Neural progenitor cell (in vitro differentiated cells): ENCODE results near the gene CDS2. TPM values are rescaled to one million over a fixed set of nuclear protein-coding genes. Genes with fewer than 3 reads are reported as not detected.

Experiments
- DNase-seq: peaks from one replicate; pipeline ENCODE4 v3.0.0-alpha.2; 2016; ENCODE audit warnings: low spot score
- H2AFZ ChIP-seq: fragments of 200-600 bp; sonication (generic); replicated peaks from 2 replicates; pipeline ENCODE4 v1.6.1; 2016; ENCODE audit warnings: antibody characterized with exemption
- H3F3A ChIP-seq: fragments of 200-600 bp; sonication (generic); 2 replicates; pipeline ENCODE4 v1.6.1; 2016; ENCODE audit warnings: antibody characterized with exemption, low read depth
- H3K27ac ChIP-seq: fragments of 200-600 bp; sonication (generic); 2 replicates; pipeline ENCODE4 v1.5.1; 2016; ENCODE audit warnings: mild to moderate bottlenecking
- H3K27me3 ChIP-seq: fragments of 200-600 bp; sonication (generic); 2 replicates; pipeline ENCODE4 v1.6.1; 2016; ENCODE audit warnings: mild to moderate bottlenecking, moderate library complexity
- H3K36me3 ChIP-seq: fragments of 200-600 bp; sonication (generic); 2 replicates; pipeline ENCODE4 v1.5.1; 2016
- H3K4me1 ChIP-seq: fragments of 200-600 bp; sonication (generic); 2 replicates; pipeline ENCODE4 v1.6.1; 2016; ENCODE audit warnings: mixed run types
- H3K4me2 ChIP-seq: fragments of 200-600 bp; sonication (generic); 2 replicates; pipeline ENCODE4 v1.6.1; 2016
- H3K4me3 ChIP-seq: fragments of 200-600 bp; sonication (generic); 2 replicates; pipeline ENCODE4 v1.5.1; 2016
- H3K79me2 ChIP-seq: fragments of 200-600 bp; sonication (generic); 2 replicates; pipeline ENCODE4 v1.6.1; 2016; ENCODE audit warnings: low read depth
- H3K9ac ChIP-seq: fragments of 200-600 bp; sonication (generic); 2 replicates; pipeline ENCODE4 v1.6.1; 2016
- H3K9me3 ChIP-seq: fragments of 200-600 bp; sonication (generic); 2 replicates; pipeline ENCODE4 v1.5.1; 2016; ENCODE audit warnings: low read depth
- H4K20me1 ChIP-seq: fragments of 200-600 bp; sonication (generic); 2 replicates; pipeline ENCODE4 v1.6.1; 2016; ENCODE audit warnings: low read depth
- H3K27ac Mint-ChIP-seq: 3 replicates; pipeline ENCODE4 v1.8.0; 2021; ENCODE audit warnings: mixed read lengths
- H3K27me3 Mint-ChIP-seq: 2 replicates; pipeline ENCODE4 v1.8.0; 2022; ENCODE audit warnings: low read depth, mild to moderate bottlenecking, inconsistent platforms, moderate library complexity, mixed read lengths; ENCODE audit not compliant: insufficient read depth
- H3K36me3 Mint-ChIP-seq: 3 replicates; pipeline ENCODE4 v1.8.0; 2021; ENCODE audit warnings: mixed read lengths
- H3K4me1 Mint-ChIP-seq: 3 replicates; pipeline ENCODE4 v1.8.0; 2021; ENCODE audit warnings: mixed read lengths
- H3K4me3 Mint-ChIP-seq: 3 replicates; pipeline ENCODE4 v1.8.0; 2021; ENCODE audit warnings: mild to moderate bottlenecking, moderate library complexity, mixed read lengths
- H3K9me3 Mint-ChIP-seq: 3 replicates; pipeline ENCODE4 v1.8.0; 2020; ENCODE audit warnings: mixed read lengths
- EZH2 ChIP-seq: fragments of 200-600 bp; sonication (generic); IDR thresholded peaks from 2 replicates; pipeline ENCODE4 v1.6.1; 2017; ENCODE audit warnings: antibody characterized with exemption, mild to moderate bottlenecking, moderate library complexity
- EZH2phosphoT487 ChIP-seq: fragments of 200-600 bp; sonication (generic); IDR thresholded peaks from 2 replicates; pipeline ENCODE4 v1.6.1; 2017; ENCODE audit warnings: antibody characterized with exemption
- total RNA-seq: library from RNA; depleted of rRNA; stranded (reverse); fragments of >200 nt; gene quantifications from 2 replicates; pipeline ENCODE4 v1.2.3, GENCODE V29; 2015; ENCODE audit warnings: low replicate concordance
- TF ChIP-seq, protein P1 (sequence below): fragments of 200-600 bp; sonication (generic); IDR thresholded peaks from 2 replicates; pipeline ENCODE4 v1.5.1; 2017; ENCODE audit warnings: antibody characterized with exemption, mild to moderate bottlenecking

The CDS2 gene
- total RNA-seq, 1 donor from 2014 or later = 59.8 TPM

DNA sequence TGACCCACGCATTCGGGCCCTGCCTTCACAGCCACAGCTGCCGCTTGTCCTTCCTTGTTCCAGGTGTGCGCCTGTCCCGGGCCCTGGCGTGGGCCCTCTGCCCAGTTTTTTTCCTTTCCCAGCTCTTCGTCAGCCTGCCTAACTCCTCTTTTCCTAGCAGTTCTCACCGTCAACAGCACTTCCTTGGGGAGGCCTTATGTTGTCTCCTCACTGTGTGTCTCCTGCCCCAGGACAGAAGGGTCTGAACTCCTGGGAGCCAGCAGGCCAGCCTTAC lies 71.8 kb downstream of the CDS2 start:
- Mint-ChIP-seq H3K4me1 (peaks cover 15% of the 10 kb centered on the region), H3K36me3 (peaks cover 19% of the 10 kb centered on the region), H3K9me3 (no peaks in the 10 kb centered on the region), H3K4me3 (no peak overlapping the region), H3K27me3 (no peaks in the 10 kb centered on the region), H3K27ac (no peak overlapping the region)
- Histone ChIP-seq H4K20me1 (peaks cover 13% of the 10 kb centered on the region), H3K27me3 (no peaks in the 10 kb centered on the region), H3K4me1 (peaks cover 20% of the 10 kb centered on the region), H2AFZ (no peak overlapping the region), H3K4me3 (no peak overlapping the region), H3K9me3 (no peaks in the 10 kb centered on the region), H3K79me2 (no peaks in the 10 kb centered on the region), H3K4me2 (no peak overlapping the region), H3F3A (peaks cover 19% of the 10 kb centered on the region), H3K27ac (no peak overlapping the region), H3K9ac (no peak overlapping the region), H3K36me3 (no peaks in the 10 kb centered on the region)
- TF ChIP-seq EZH2 (no peak), EZH2phosphoT487 (no peak)
- TF ChIP-seq, protein P1, sequence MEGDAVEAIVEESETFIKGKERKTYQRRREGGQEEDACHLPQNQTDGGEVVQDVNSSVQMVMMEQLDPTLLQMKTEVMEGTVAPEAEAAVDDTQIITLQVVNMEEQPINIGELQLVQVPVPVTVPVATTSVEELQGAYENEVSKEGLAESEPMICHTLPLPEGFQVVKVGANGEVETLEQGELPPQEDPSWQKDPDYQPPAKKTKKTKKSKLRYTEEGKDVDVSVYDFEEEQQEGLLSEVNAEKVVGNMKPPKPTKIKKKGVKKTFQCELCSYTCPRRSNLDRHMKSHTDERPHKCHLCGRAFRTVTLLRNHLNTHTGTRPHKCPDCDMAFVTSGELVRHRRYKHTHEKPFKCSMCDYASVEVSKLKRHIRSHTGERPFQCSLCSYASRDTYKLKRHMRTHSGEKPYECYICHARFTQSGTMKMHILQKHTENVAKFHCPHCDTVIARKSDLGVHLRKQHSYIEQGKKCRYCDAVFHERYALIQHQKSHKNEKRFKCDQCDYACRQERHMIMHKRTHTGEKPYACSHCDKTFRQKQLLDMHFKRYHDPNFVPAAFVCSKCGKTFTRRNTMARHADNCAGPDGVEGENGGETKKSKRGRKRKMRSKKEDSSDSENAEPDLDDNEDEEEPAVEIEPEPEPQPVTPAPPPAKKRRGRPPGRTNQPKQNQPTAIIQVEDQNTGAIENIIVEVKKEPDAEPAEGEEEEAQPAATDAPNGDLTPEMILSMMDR = no peak
- no peak for DNase-seq

DNA sequence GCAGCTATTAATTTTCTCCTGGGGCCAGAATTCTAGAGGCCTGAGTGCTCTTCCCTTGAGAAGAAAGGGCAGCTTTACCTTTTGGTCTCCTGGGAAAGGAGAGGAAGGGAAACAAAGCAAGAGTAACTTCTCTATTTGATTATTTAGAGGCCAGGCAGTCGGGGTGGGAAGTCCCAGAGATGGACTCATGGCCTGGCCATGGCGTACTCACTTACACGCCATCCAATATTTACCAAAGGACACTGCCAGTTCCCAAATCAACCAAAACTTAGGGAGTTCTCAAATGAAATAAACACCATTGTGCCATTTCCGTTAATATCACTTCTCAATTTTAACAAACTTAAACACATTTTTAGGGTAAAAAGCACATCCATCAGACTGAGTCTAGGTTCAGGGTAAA lies 76.6 kb downstream of the CDS2 start:
- H3K27ac ChIP-seq = no peak overlapping the region
- H3K4me1 ChIP-seq = no peaks in the 10 kb centered on the region
- no peaks in the 10 kb centered on the region for H3K36me3 ChIP-seq
- H3K27me3 ChIP-seq = no peaks in the 10 kb centered on the region
- Mint-ChIP-seq H3K9me3 (no peaks in the 10 kb centered on the region), H3K27ac (no peak overlapping the region), H3K27me3 (peaks cover 2% of the 10 kb centered on the region), H3K4me3 (no peak overlapping the region), H3K36me3 (peaks cover 11% of the 10 kb centered on the region), H3K4me1 (peaks cover 5% of the 10 kb centered on the region)
- no peak overlapping the region for H3K4me3 ChIP-seq
- no peak overlapping the region for H3K4me2 ChIP-seq
- DNase-seq = no peak
- no peaks in the 10 kb centered on the region for H3K79me2 ChIP-seq
- peaks cover 7% of the 10 kb centered on the region for H3F3A ChIP-seq
- H2AFZ ChIP-seq = no peak overlapping the region
- peaks cover 3% of the 10 kb centered on the region for H4K20me1 ChIP-seq
- TF ChIP-seq EZH2phosphoT487 (no peak), EZH2 (no peak)
- TF ChIP-seq, protein P1 = no peak
- no peaks in the 10 kb centered on the region for H3K9me3 ChIP-seq
- H3K9ac ChIP-seq = no peak overlapping the region

DNA sequence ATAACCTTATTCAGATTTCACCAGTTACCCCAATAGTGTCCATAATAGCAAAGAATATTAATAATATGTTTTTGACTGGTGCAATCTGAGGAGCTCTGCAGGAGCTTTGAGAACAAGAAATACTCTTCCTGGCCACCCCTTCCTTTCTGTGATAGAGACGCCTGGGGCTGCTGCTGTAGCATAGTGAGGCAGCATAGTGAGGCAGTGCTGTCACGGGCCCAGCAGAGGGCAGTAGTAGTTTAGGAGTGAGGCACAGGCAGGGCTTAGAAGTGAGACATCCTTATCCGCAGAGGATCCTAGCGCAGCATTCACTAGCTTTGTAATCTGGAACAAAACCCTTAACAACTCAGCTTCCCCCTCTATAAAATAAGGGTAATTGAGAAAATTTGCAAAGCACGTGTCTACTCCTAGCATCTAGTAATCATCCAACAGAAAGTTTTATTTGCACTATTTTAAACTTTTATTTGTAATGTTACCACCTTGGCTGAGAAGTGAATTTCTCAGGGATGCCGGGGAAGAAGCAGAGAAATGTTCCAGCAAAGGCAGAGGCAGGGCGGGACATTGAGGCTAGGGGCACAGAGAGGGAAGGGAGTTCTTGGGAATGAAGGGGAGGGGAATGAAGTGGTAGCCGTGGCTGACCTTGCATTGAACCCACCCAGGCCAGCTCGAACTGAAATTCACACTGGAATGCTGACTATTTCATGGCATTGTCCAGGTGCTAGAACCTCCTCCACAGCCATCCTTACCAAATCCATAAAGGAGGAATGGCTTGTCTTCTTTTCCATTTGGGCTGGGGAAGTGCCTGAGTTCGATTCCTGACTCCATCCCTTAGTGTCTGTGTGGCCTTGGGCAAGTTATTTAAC lies 78.8 kb downstream of the CDS2 start:
- Histone ChIP-seq H3K9ac (no peak overlapping the region), H4K20me1 (peaks cover 3% of the 10 kb centered on the region), H3K4me3 (no peak overlapping the region), H3F3A (peaks cover 7% of the 10 kb centered on the region), H3K36me3 (no peaks in the 10 kb centered on the region), H2AFZ (no peak overlapping the region), H3K4me2 (no peak overlapping the region), H3K9me3 (no peaks in the 10 kb centered on the region), H3K27me3 (no peaks in the 10 kb centered on the region), H3K4me1 (no peaks in the 10 kb centered on the region), H3K27ac (no peak overlapping the region), H3K79me2 (no peaks in the 10 kb centered on the region)
- Mint-ChIP-seq H3K27me3 (peaks cover 2% of the 10 kb centered on the region), H3K36me3 (peaks cover 12% of the 10 kb centered on the region), H3K4me1 (peaks cover 5% of the 10 kb centered on the region), H3K4me3 (no peak overlapping the region), H3K9me3 (no peaks in the 10 kb centered on the region), H3K27ac (no peak overlapping the region)
- TF ChIP-seq, protein P1 = peak; percentile 92
- no peak for TF ChIP-seq EZH2
- no peak for TF ChIP-seq EZH2phosphoT487
- peak; percentile 87 for DNase-seq
